Spleen (tissue), 11 donors: ENCODE measurements around the gene GADD45B. TPM values are rescaled to one million over a fixed set of nuclear protein-coding genes. Genes with fewer than 3 reads are reported as not detected.

Source experiments
- DNase-seq: peaks from one replicate; pipeline ENCODE4 v3.0.0-alpha.2; 2020
- H3K27ac ChIP-seq, 8 donors: fragments of 200-600 bp; sonication (generic) in 7 of 8; 1 replicate in 4 of 8; 2 replicates in 4 of 8; pipeline versions ENCODE4 v1.5.0 to v1.8.0; 2016 to 2021; ENCODE audit warnings: inconsistent platforms in 4 of 8, mild to moderate bottlenecking in 4 of 8, moderate library complexity in 1 of 8
- H3K27me3 ChIP-seq, 7 donors: fragments of 200-600 bp; sonication (generic) in 6 of 7; replicated peaks in 1 of 7; 1 replicate in 4 of 7; 2 replicates in 3 of 7; pipeline versions ENCODE4 v1.5.0 to v1.8.0; 2016 to 2021; ENCODE audit warnings: inconsistent platforms in 3 of 7, mild to moderate bottlenecking in 1 of 7
- H3K36me3 ChIP-seq, 6 donors: fragments of 200-600 bp; sonication (generic) in 5 of 6; 1 replicate in 4 of 6; 2 replicates in 2 of 6; pipeline versions ENCODE4 v1.5.0 to v1.8.0; 2016 to 2021; ENCODE audit warnings: inconsistent platforms in 2 of 6
- H3K4me1 ChIP-seq, 6 donors: fragments of 200-600 bp; sonication (generic) in 5 of 6; 1 replicate in 3 of 6; 2 replicates in 3 of 6; pipeline versions ENCODE4 v1.5.0 to v1.8.0; 2016 to 2021; ENCODE audit warnings: inconsistent platforms in 3 of 6
- H3K4me3 ChIP-seq, 8 donors: fragments of 200-600 bp; sonication (generic) in 7 of 8; 1 replicate in 4 of 8; 2 replicates in 4 of 8; pipeline versions ENCODE4 v1.5.0 to v1.8.0; 2016 to 2021; ENCODE audit warnings: inconsistent platforms in 4 of 8, mild to moderate bottlenecking in 4 of 8, moderate library complexity in 2 of 8
- H3K9me3 ChIP-seq, 8 donors: fragments of 200-600 bp; sonication (generic) in 7 of 8; 1 replicate in 4 of 8; 2 replicates in 4 of 8; pipeline versions ENCODE4 v1.5.0 to v1.8.0; 2016 to 2021; ENCODE audit warnings: inconsistent platforms in 4 of 8
- CTCF ChIP-seq, 11 experiments: fragments of 200-600 bp in 7 of 11; fragments of 450-650 bp in 4 of 11; sonication (generic) in 4 of 11; IDR thresholded peaks in 8 of 11; conservative IDR thresholded peaks in 3 of 11; 1 replicate in 7 of 11; 2 replicates in 4 of 11; pipeline versions ENCODE4 v1.4.0 to v1.8.0; 2016 to 2021; ENCODE audit warnings: antibody characterized with exemption in 11 of 11, inconsistent platforms in 4 of 11, mild to moderate bottlenecking in 1 of 11
- POLR2A ChIP-seq, 3 donors: fragments of 450-650 bp; IDR thresholded peaks; one replicate each; pipeline ENCODE4 v1.5.1; 2017; ENCODE audit warnings: antibody characterized with exemption in 3 of 3, mild to moderate bottlenecking in 1 of 3
- POLR2AphosphoS5 ChIP-seq, 3 donors: sonication (generic); formaldehyde crosslinking; IDR thresholded peaks; one replicate each; pipeline ENCODE4 v1.5.1; 2017; ENCODE audit warnings: antibody characterized with exemption in 3 of 3
- WGBS, 5 donors: extraction: QIAGEN DNeasy Blood & Tissue Kit in 3 of 5; methylation state at CpG; one replicate each; pipeline versions ENCODE4 v1.1.5 to v1.1.7; 2013 to 2018; 5-methylcytosine and 5-hydroxymethylcytosine counted together
- intact Hi-C: fragments of 100-400 bp; cut with DNase I; formaldehyde crosslinking; loops from one replicate; pipeline ENCODE4 v1.15.0; 2023; ENCODE audit warnings: low total_unique reads
- microRNA-seq, 3 donors: library from miRNA; unstranded; fragments of <30 nt; microRNA quantifications; one replicate each; pipeline versions ENCODE4 to v1.1.0, GENCODE V29; 2019 to 2020
- polyA plus RNA-seq, 3 donors: library from polyadenylated mRNA; stranded (reverse); fragments of 200-250 nt; gene quantifications; one replicate each; pipeline ENCODE4 v1.2.1, GENCODE V29; 2013
- small RNA-seq, 4 donors: library from RNA; depleted of rRNA; stranded (forward); fragments of <200 nt; gene quantifications; one replicate each; pipeline ENCODE3, GENCODE V24; 2016
- total RNA-seq, 7 donors: library from RNA; depleted of rRNA in 3 of 7; stranded (reverse); fragments of >200 nt in 3 of 7; fragmentation: NEBNext Ultra II Directional in 4 of 7; extraction: Animal tissue kit (Norgen Biotek cat#: 25700) in 4 of 7; gene quantifications; one replicate each; pipeline versions ENCODE4 v1.1.0 to v1.2.1, GENCODE V29; 2016 to 2021
- donor health status: healthy with polysubstance abuse.
- donor health status: DM: no; HTN: no; CAD: no; lungs with moderate emphysema.
- donor health status: DM: no; HTN: no; CAD: no.
- donor health status: Bipolar disorder and iron deficiency.
- donor health status: healthy.
- donor health status: DM: no; HTN: no; CAD: no.
- donor health status: DM: yes; HTN: yes; CAD: no.

GADD45B gene
- total and polyA plus RNA-seq, 10 donors, result 40.6 to 114 (median 75.8) TPM

- no peak for TF ChIP-seq CTCF (IDR thresholded peaks at IDR 0.05 in 8 of 11, conservative IDR thresholded peaks at IDR 0.05 in 3 of 11)
- no peak for TF ChIP-seq POLR2A (IDR thresholded peaks at IDR 0.05)
- TF ChIP-seq POLR2AphosphoS5 (IDR thresholded peaks at IDR 0.05), result no peak
Measured at GRCh38 chr19:2527171-2527570, 51.2 kb downstream of the GADD45B start.

DNA sequence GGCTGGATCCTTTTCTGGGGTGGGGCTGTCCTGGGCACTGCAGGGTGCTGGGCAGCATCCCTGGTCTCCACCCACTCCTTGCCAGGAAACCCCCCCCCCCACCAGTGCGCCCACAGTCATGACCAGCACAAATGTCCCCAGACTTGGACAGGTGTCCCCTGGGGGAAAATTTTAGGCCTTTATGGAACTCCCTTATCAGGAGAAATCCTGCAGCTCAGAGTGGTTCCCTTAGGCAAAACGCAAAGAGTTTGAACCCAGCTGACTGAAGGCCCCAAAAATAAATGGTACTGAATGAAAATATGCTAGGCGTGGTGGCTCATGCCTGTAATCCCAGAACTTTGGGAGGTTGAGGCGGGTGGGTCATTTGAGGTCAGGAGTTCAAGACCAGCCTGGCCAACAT lies 51.8 kb downstream of the GADD45B start:
- Histone ChIP-seq H3K36me3 (peaks cover 0 to 8% (median 0%) of the 10 kb centered on the region in 6 donors), H3K4me1 (peaks cover 0 to 10% (median 6%) of the 10 kb centered on the region in 6 donors), H3K27me3 (no peaks in the 10 kb centered on the region), H3K4me3 (no peak overlapping the region), H3K27ac (no peak overlapping the region), H3K9me3 (no peaks in the 10 kb centered on the region)
- intact Hi-C loops, result no loop called here
- no peak for DNase-seq
- TF ChIP-seq POLR2A (IDR thresholded peaks at IDR 0.05), result no peak
- no peak for TF ChIP-seq CTCF (IDR thresholded peaks at IDR 0.05 in 8 of 11, conservative IDR thresholded peaks at IDR 0.05 in 3 of 11)
- TF ChIP-seq POLR2AphosphoS5 (IDR thresholded peaks at IDR 0.05), result no peak
- WGBS, 5 donors, result 86 to 93% (median 87%) methylated on average over 4 of the region's 4 CpGs

More at GRCh38 chr19:2527171-2527570, 51.2 kb downstream of the GADD45B start:
- peaks cover 0 to 8% (median 0%) of the 10 kb centered on the region in 6 donors for H3K36me3 ChIP-seq
- WGBS, 5 donors, result 89 to 93% (median 92%) methylated on average over 13 to 14 of the region's 14 CpGs
- peaks cover 0 to 11% (median 6%) of the 10 kb centered on the region in 6 donors for H3K4me1 ChIP-seq
- H3K27me3 ChIP-seq, result no peaks in the 10 kb centered on the region
- no peak for DNase-seq
- no peak overlapping the region for H3K27ac ChIP-seq
- no peaks in the 10 kb centered on the region for H3K9me3 ChIP-seq
- intact Hi-C loops, result no loop called here
- H3K4me3 ChIP-seq, result no peak overlapping the region

Small RNAs within 50 kb of the gene (microRNA-seq; reads per million reads assigned to microRNA genes)
- gene MIR7108, result 0 to 0.36 (median 0.35) reads per million in 3 donors

Small RNAs within 50 kb of the gene (small RNA-seq; reads per million reads assigned to genes)
- gene RNU6-993P, result 0 reads per million in 4 donors

Other genes with a start within 250 kb of the GADD45B start
- gene PLEKHJ1, start 239.8 kb upstream of the GADD45B start, total RNA-seq, result 10 to 100 TPM; 37.7 to 66.6 (median 45.6) TPM
- gene PLEKHJ1, start 239.8 kb upstream of the GADD45B start, polyA plus RNA-seq, result 100 to 1,000 TPM in 1 of 3 donors, 10 to 100 TPM in 2; 78.5 to 117 (median 91.8) TPM
- gene SF3A2, start 239.3 kb upstream of the GADD45B start, total RNA-seq, result 10 to 100 TPM; 28.5 to 79.7 (median 66.6) TPM
- gene SF3A2, start 239.3 kb upstream of the GADD45B start, polyA plus RNA-seq, result 10 to 100 TPM; 35.1 to 50.4 (median 37.7) TPM
- 1 to 10 TPM in 4 of 7 donors, under 1 TPM in 3; 0.79 to 5.7 (median 2.1) TPM for gene AMH, start 226.8 kb upstream of the GADD45B start, total RNA-seq
- 1 to 10 TPM in 1 of 3 donors, under 1 TPM in 2; 0.20 to 1.2 (median 0.58) TPM for gene AMH, start 226.8 kb upstream of the GADD45B start, polyA plus RNA-seq
- gene JSRP1, start 219.7 kb upstream of the GADD45B start, total RNA-seq, result 1 to 10 TPM; 1.2 to 4.8 (median 3.4) TPM
- 1 to 10 TPM; 1.2 to 3.0 (median 2.8) TPM for gene JSRP1, start 219.7 kb upstream of the GADD45B start, polyA plus RNA-seq
- gene PEAK3, start 194.0 kb upstream of the GADD45B start, total RNA-seq, result 10 to 100 TPM in 2 of 7 donors, 1 to 10 TPM in 5; 5.7 to 17.4 (median 6.8) TPM
- under 1 TPM; 0.30 to 0.93 (median 0.50) TPM for gene PEAK3, start 194.0 kb upstream of the GADD45B start, polyA plus RNA-seq
- gene LINGO3, start 168.0 kb upstream of the GADD45B start, total RNA-seq, result 1 to 10 TPM in 2 of 7 donors, under 1 TPM in 5; 0.26 to 2.6 (median 0.70) TPM
- 1 to 10 TPM in 1 of 3 donors, under 1 TPM in 2; 0.43 to 1.2 (median 0.82) TPM for gene LINGO3, start 168.0 kb upstream of the GADD45B start, polyA plus RNA-seq
- gene LSM7, start 147.5 kb upstream of the GADD45B start, total RNA-seq, result 100 to 1,000 TPM in 3 of 7 donors, 10 to 100 TPM in 4; 60.7 to 131 (median 82.8) TPM
- 100 to 1,000 TPM; 435 to 524 (median 459) TPM for gene LSM7, start 147.5 kb upstream of the GADD45B start, polyA plus RNA-seq
- 10 to 100 TPM; 69.7 to 96.4 (median 79.3) TPM for gene SPPL2B, start 147.4 kb upstream of the GADD45B start, total RNA-seq
- 100 to 1,000 TPM in 1 of 3 donors, 10 to 100 TPM in 2; 40.5 to 111 (median 72.4) TPM for gene SPPL2B, start 147.4 kb upstream of the GADD45B start, polyA plus RNA-seq
- 1 to 10 TPM; 1.3 to 4.0 (median 2.9) TPM for gene TMPRSS9, start 115.9 kb upstream of the GADD45B start, total RNA-seq
- gene TMPRSS9, start 115.9 kb upstream of the GADD45B start, polyA plus RNA-seq, result 1 to 10 TPM in 2 of 3 donors, under 1 TPM in 1; 0.70 to 4.3 (median 1.1) TPM
- 10 to 100 TPM; 21.1 to 59.3 (median 44.2) TPM for gene TIMM13, start 48.5 kb upstream of the GADD45B start, total RNA-seq
- gene TIMM13, start 48.5 kb upstream of the GADD45B start, polyA plus RNA-seq, result 10 to 100 TPM; 39.5 to 87.5 (median 84.1) TPM
- gene LMNB2, start 19.2 kb upstream of the GADD45B start, total RNA-seq, result 10 to 100 TPM; 15.5 to 26.0 (median 21.6) TPM
- 10 to 100 TPM in 1 of 3 donors, 1 to 10 TPM in 2; 4.9 to 21.7 (median 8.9) TPM for gene LMNB2, start 19.2 kb upstream of the GADD45B start, polyA plus RNA-seq
- 10 to 100 TPM; 17.2 to 27.5 (median 19.4) TPM for gene GNG7, start 226.6 kb downstream of the GADD45B start, total RNA-seq
- 10 to 100 TPM; 17.3 to 34.6 (median 17.9) TPM for gene GNG7, start 226.6 kb downstream of the GADD45B start, polyA plus RNA-seq
- gene DIRAS1, start 245.2 kb downstream of the GADD45B start, total RNA-seq, result 1 to 10 TPM; 2.5 to 5.6 (median 3.5) TPM
- 10 to 100 TPM in 1 of 3 donors, 1 to 10 TPM in 2; 1.3 to 17.1 (median 3.6) TPM for gene DIRAS1, start 245.2 kb downstream of the GADD45B start, polyA plus RNA-seq